AG04450 (cell line): ENCODE measurements around the gene ZC3H10. TPM values are rescaled to one million over a fixed set of nuclear protein-coding genes. Genes with fewer than 3 reads are reported as not detected.

ENCODE experiments used
- CTCF ChIA-PET: fragments of 300-600, 350-600 bp; formaldehyde crosslinking; extraction: SDS; loops from one replicate; lab custom pipeline; 2022; ENCODE audit warnings: antibody characterized with exemption, inconsistent platforms; lab: Charles Lee
- POLR2A ChIA-PET: fragments of 350-600 bp; formaldehyde crosslinking; extraction: SDS; loops from one replicate; lab custom pipeline; 2021; ENCODE audit warnings: antibody characterized with exemption, inconsistent platforms; lab: Yijun Ruan, JAX
- DNase-seq: peaks from one replicate; pipeline ENCODE4 v3.0.0-alpha.2; 2011; ENCODE audit warnings: low read depth, low spot score
- H3K27ac ChIP-seq: one replicate; pipeline ENCODE4 v1.5.1; 2012; ENCODE audit warnings: low read depth, low read length, control low read depth
- H3K27me3 ChIP-seq: one replicate; pipeline ENCODE4 v1.6.0; 2012; ENCODE audit warnings: low read length; ENCODE audit not compliant: control insufficient read depth, insufficient read depth
- H3K4me3 ChIP-seq: 2 replicates; pipeline ENCODE4 v1.5.1; 2011; ENCODE audit warnings: mild to moderate bottlenecking, low read depth, low read length, control low read depth
- H3K9me3 ChIP-seq: 2 replicates; pipeline ENCODE4 v1.5.1; 2012; ENCODE audit warnings: low read length; ENCODE audit not compliant: control insufficient read depth, insufficient read depth
- CTCF ChIP-seq: IDR thresholded peaks from 2 replicates; pipeline ENCODE4 v1.5.1; 2011; ENCODE audit warnings: low read depth, low read length, control low read depth, inconsistent platforms
- polyA plus RNA-seq: library from polyadenylated mRNA; depleted of rRNA; stranded (reverse); fragments of >200 nt; gene quantifications from 2 replicates; pipeline ENCODE4 v1.2.3, GENCODE V29; 2011

Gene ZC3H10
- polyA plus RNA-seq, 1 experiment = 1.5 TPM

GRCh38 chr12:56160894-56161689 is 43.0 kb downstream of the ZC3H10 start:
- Histone ChIP-seq H3K27me3 (no peaks in the 10 kb centered on the region), H3K9me3 (no peaks in the 10 kb centered on the region), H3K4me3 (peak overlapping the region; percentile 99), H3K27ac (peak overlapping the region; percentile 42)
- TF ChIP-seq CTCF = no peak
- ChIA-PET POLR2A (interaction anchor here (1.3 to 2.5 kb wide), 3 partner anchors 28 to 43 kb away, joined by 7 to 8 read pairs (median 7); partner anchors contain the start of genes ESYT1, SMARCC2 and ZC3H10), CTCF (interaction anchor here (0.9 to 1.7 kb wide), 2 partner anchors 28 to 42 kb away, joined by 5 to 11 read pairs; partner anchors contain the start of gene SMARCC2)
- DNase-seq = no peak

GRCh38 chr12:56161690-56162351 is 43.8 kb downstream of the ZC3H10 start:
- Histone ChIP-seq H3K27me3 (no peaks in the 10 kb centered on the region), H3K4me3 (0 out of 2 replicates have a peak overlapping the region, but pooled peaks have one; percentile 10), H3K27ac (peak overlapping the region; percentile 31), H3K9me3 (no peaks in the 10 kb centered on the region)
- POLR2A ChIA-PET = interaction anchor here (1.0 to 2.5 kb wide), 6 partner anchors 10 to 44 kb away, joined by 4 to 18 read pairs (median 7); partner anchors contain the start of genes ESYT1, SMARCC2 and ZC3H10
- CTCF ChIA-PET = interaction anchor here (0.7 to 1.7 kb wide), 5 partner anchors 14 to 43 kb away, joined by 5 to 11 read pairs (median 9); partner anchors contain the start of gene SMARCC2
- TF ChIP-seq CTCF = no peak
- DNase-seq = no peak

- no peaks in the 10 kb centered on the region for H3K27me3 ChIP-seq
- TF ChIP-seq CTCF = no peak
- DNase-seq = no peak
- peak overlapping the region; percentile 12 for H3K27ac ChIP-seq
- H3K9me3 ChIP-seq = no peaks in the 10 kb centered on the region
- no peak overlapping the region for H3K4me3 ChIP-seq
- ChIA-PET POLR2A (interaction anchor here (0.5 to 2.5 kb wide), 14 partner anchors 11 to 1358 kb away, joined by 3 to 18 read pairs (median 4); partner anchors contain the start of genes DDIT3, ESYT1, SMARCC2 and ZC3H10), CTCF (interaction anchor here (0.6 to 1.8 kb wide), 6 partner anchors 11 to 44 kb away, joined by 3 to 9 read pairs (median 4); partner anchors contain the start of genes SMARCC2 and ZC3H10)
Measured at GRCh38 chr12:56162468-56163290, 44.6 kb downstream of the ZC3H10 start.

GRCh38 chr12:56163533-56164344 is 45.7 kb downstream of the ZC3H10 start:
- H3K27ac ChIP-seq = peak overlapping the region; percentile 21
- no peaks in the 10 kb centered on the region for H3K9me3 ChIP-seq
- H3K4me3 ChIP-seq = no peak overlapping the region
- ChIA-PET CTCF (interaction anchor here (1.5 to 1.8 kb wide), 2 partner anchors 12 to 45 kb away, joined by 4 read pairs; partner anchors contain the start of gene ZC3H10), POLR2A (interaction anchor here (0.5 to 2.5 kb wide), 8 partner anchors 15 to 289 kb away, joined by 3 to 18 read pairs (median 3); partner anchors contain the start of genes ESYT1, SMARCC2 and ZC3H10)
- H3K27me3 ChIP-seq = no peaks in the 10 kb centered on the region
- TF ChIP-seq CTCF = no peak
- no peak for DNase-seq
